ENCODE results near the gene FADS1.

FADS1 gene

GRCh38 chr11:61836193-61836592, 19.4 kb upstream of the FADS1 start:
- no peak for TF ChIP-seq CTCF (IDR thresholded peaks at IDR 0.05; ENCODE audit: low read depth, low read length)
- H3K4me3 ChIP-seq (ENCODE audit: low read depth, low read length), result no peak overlapping the region

- no peak overlapping the region for H3K4me3 ChIP-seq (ENCODE audit: low read depth, low read length)
- no peak for TF ChIP-seq CTCF (IDR thresholded peaks at IDR 0.05; ENCODE audit: low read depth, low read length)
Measured at GRCh38 chr11:61834278-61835048, 17.7 kb upstream of the FADS1 start.

GRCh38 chr11:61833926-61834277, 17.1 kb upstream of the FADS1 start:
- TF ChIP-seq CTCF (IDR thresholded peaks at IDR 0.05; ENCODE audit: low read depth, low read length), result no peak
- H3K4me3 ChIP-seq (ENCODE audit: low read depth, low read length), result no peak overlapping the region

- no peak overlapping the region for H3K4me3 ChIP-seq (ENCODE audit: low read depth, low read length)
- no peak for TF ChIP-seq CTCF (IDR thresholded peaks at IDR 0.05; ENCODE audit: low read depth, low read length)
Measured at GRCh38 chr11:61833471-61833870, 16.7 kb upstream of the FADS1 start.

GRCh38 chr11:61832754-61833153, 16.0 kb upstream of the FADS1 start:
- H3K4me3 ChIP-seq (ENCODE audit: low read depth, low read length), result no peak overlapping the region
- no peak for TF ChIP-seq CTCF (IDR thresholded peaks at IDR 0.05; ENCODE audit: low read depth, low read length)

GRCh38 chr11:61832207-61832606, 15.4 kb upstream of the FADS1 start:
- no peak for TF ChIP-seq CTCF (IDR thresholded peaks at IDR 0.05; ENCODE audit: low read depth, low read length)
- no peak overlapping the region for H3K4me3 ChIP-seq (ENCODE audit: low read depth, low read length)

- peak overlapping the region; percentile 81 for H3K4me3 ChIP-seq (ENCODE audit: low read depth, low read length)
- no peak for TF ChIP-seq CTCF (IDR thresholded peaks at IDR 0.05; ENCODE audit: low read depth, low read length)
Measured at GRCh38 chr11:61830237-61831105, 13.7 kb upstream of the FADS1 start.

All from WI38 (cell line).